ENCODE results near the gene ZNF559.

The ZNF559 gene

GRCh38 chr19:9362905-9363304, 38.9 kb downstream of the ZNF559 start, which contains the start of gene ZNF177:
Gene ZNF177 (plus strand): TSS chr19:9363013. CDS start chr19:9378312, 15,299 bp downstream.
- DNase-seq, result no peak

GRCh38 chr19:9370738-9371619, 47.0 kb downstream of the ZNF559 start:
- DNase-seq, result no peak

GRCh38 chr19:9381361-9381785, 57.4 kb downstream of the ZNF559 start:
- DNase-seq, result no peak
